H1 (cell line): ENCODE results near the gene OSBPL5. TPM values are rescaled to one million over a fixed set of nuclear protein-coding genes. Genes with fewer than 3 reads are reported as not detected.

Source experiments
- CREB1 ChIP-seq: IDR thresholded peaks from 2 replicates; pipeline ENCODE4 v1.6.1; 2012; ENCODE audit warnings: inconsistent platforms
- CTCF ChIP-seq, 3 experiments: IDR thresholded peaks; 1 replicate in 2 of 3; 2 replicates in 1 of 3; pipeline versions ENCODE4 v1.5.1 to v1.6.1; 2011; ENCODE audit warnings: low read length in 3 of 3, mild to moderate bottlenecking in 3 of 3, inconsistent platforms in 2 of 3, low read depth in 1 of 3, moderate library complexity in 1 of 3; ENCODE audit not compliant: insufficient read depth in 1 of 3; ENCODE audit errors: control extremely low read depth in 1 of 3
- GTF2F1 ChIP-seq: IDR thresholded peaks from 2 replicates; pipeline ENCODE4 v1.6.1; 2012; ENCODE audit warnings: low read depth, low read length, improper control_type of control experiment, borderline replicate concordance
- HDAC2 ChIP-seq, 2 experiments: fragments of 300-600 bp in 1 of 2; sonication (generic) in 1 of 2; IDR thresholded peaks; 2 replicates each; pipeline ENCODE4 v1.6.1; 2011 to 2012; ENCODE audit warnings: low read depth in 2 of 2, low read length in 2 of 2, mild to moderate bottlenecking in 2 of 2, moderate library complexity in 2 of 2, borderline replicate concordance in 1 of 2, inconsistent platforms in 1 of 2
- PHF8 ChIP-seq: fragments of 200-600 bp; sonication (generic); conservative IDR thresholded peaks from 2 replicates; pipeline ENCODE4 v1.7.1; 2012; ENCODE audit warnings: low read depth, mild to moderate bottlenecking, inconsistent platforms, low read length, moderate library complexity
- RNF2 ChIP-seq: fragments of 200-900, 300-1000 bp; sonication (generic); IDR thresholded peaks from 2 replicates; pipeline ENCODE4 v1.7.1; 2016; ENCODE audit warnings: borderline replicate concordance, low read depth, mild to moderate bottlenecking, antibody characterized with exemption, low read length; ENCODE audit not compliant: poor library complexity, severe bottlenecking; ENCODE audit errors: missing control alignments
- RXRA ChIP-seq: IDR thresholded peaks from 2 replicates; pipeline ENCODE4 v1.6.1; 2011; ENCODE audit warnings: low read depth, mild to moderate bottlenecking, low read length, moderate library complexity; ENCODE audit not compliant: insufficient read depth
- SAP30 ChIP-seq: fragments of 300-600 bp; sonication (generic); IDR thresholded peaks from 2 replicates; pipeline ENCODE4 v1.7.1; 2012; ENCODE audit warnings: low read length, moderate library complexity, mild to moderate bottlenecking, inconsistent platforms; ENCODE audit not compliant: insufficient read depth, insufficient replicate concordance
- SIX5 ChIP-seq: IDR thresholded peaks from 2 replicates; pipeline ENCODE4 v1.6.1; 2011; ENCODE audit warnings: mild to moderate bottlenecking, low read depth, low read length
- SP2 ChIP-seq: IDR thresholded peaks from 2 replicates; pipeline ENCODE4 v1.6.1; 2012; ENCODE audit warnings: mild to moderate bottlenecking, low read length, inconsistent platforms
- YY1 ChIP-seq: IDR thresholded peaks from 2 replicates; pipeline ENCODE4 v1.6.1; 2011; ENCODE audit warnings: low read depth, mild to moderate bottlenecking, low read length
- polyA plus RNA-seq, 7 experiments: library from polyadenylated mRNA; depleted of rRNA in 3 of 7; stranded (reverse) in 5 of 7; unstranded in 2 of 7; fragments of >200 nt in 5 of 7; fragments of 200-250 nt in 2 of 7; gene quantifications; 1 replicate in 5 of 7; 2 replicates in 1 of 7; 4 replicates in 1 of 7; pipeline versions ENCODE4 v1.2.1 to v1.2.3, GENCODE V29; 2011 to 2013; ENCODE audit warnings: missing spikeins in 2 of 7, mixed read lengths in 2 of 7
- total RNA-seq: library from RNA; stranded (reverse); fragmentation: NEBNext Ultra II Directional; extraction: Animal tissue kit (Norgen Biotek cat#: 25700); gene quantifications from 2 replicates; pipeline ENCODE4 v1.2.1, GENCODE V29; 2021

The OSBPL5 gene
- total and polyA plus RNA-seq, 2 of the 8 experiments (the other 6 are each of a cell fraction or from before 2014, with no cell fraction given) = 3.4 to 9.9 TPM

GRCh38 chr11:3133261-3134217 is 31.6 kb downstream of the OSBPL5 start (continued):
- TF ChIP-seq CTCF (IDR thresholded peaks at IDR 0.05; ENCODE audit: control extremely low read depth in 1 of 3, insufficient read depth in 1 of 3, low read depth in 1 of 3, low read length in 3 of 3) (no peak), CREB1 (no peak), PHF8 (no peak), GTF2F1 (no peak), SAP30 (no peak), SP2 (no peak), SIX5 (no peak), YY1 (no peak), RNF2 (no peak), RXRA (no peak), HDAC2 (IDR thresholded peaks at IDR 0.05; ENCODE audit: borderline replicate concordance in 1 of 2, low read depth in 2 of 2, low read length in 2 of 2) (no peak)
